GM12801 (cell line): ENCODE measurements around the gene ATG5.

Experiments used
- CTCF ChIP-seq: IDR thresholded peaks from one replicate; pipeline ENCODE4 v1.5.1; 2011; ENCODE audit warnings: control low read depth; ENCODE audit not compliant: insufficient read length; ENCODE audit errors: extremely low read depth

ATG5 gene

GRCh38 chr6:106324726-106325335 lies 729 bp downstream of the ATG5 start:
- TF ChIP-seq CTCF: no peak

GRCh38 chr6:106321940-106322339 lies 3.6 kb downstream of the ATG5 start:
- TF ChIP-seq CTCF: no peak

DNA sequence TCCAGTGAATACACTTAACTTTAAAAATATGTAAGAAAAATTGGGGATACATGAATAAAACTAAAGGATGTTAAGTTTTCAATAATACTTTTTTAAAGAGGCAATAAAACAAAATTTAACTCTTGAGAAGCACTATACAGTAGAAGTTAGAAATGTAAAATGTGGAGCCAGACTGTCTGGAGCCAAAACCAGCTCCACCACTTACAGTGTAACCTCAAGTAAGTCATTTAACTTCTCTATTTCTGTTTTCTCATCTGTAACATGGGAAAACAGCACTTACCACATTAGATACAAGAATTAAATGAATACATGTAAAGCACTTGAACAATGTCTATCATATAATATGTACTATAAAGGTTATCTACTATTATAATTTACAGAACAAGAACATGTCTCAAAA lies 6.7 kb downstream of the ATG5 start:
- TF ChIP-seq CTCF: no peak

GRCh38 chr6:106318061-106318460 lies 7.5 kb downstream of the ATG5 start:
- no peak for TF ChIP-seq CTCF

- no peak for TF ChIP-seq CTCF
Observed at GRCh38 chr6:106316375-106316766, 9.2 kb downstream of the ATG5 start.

DNA sequence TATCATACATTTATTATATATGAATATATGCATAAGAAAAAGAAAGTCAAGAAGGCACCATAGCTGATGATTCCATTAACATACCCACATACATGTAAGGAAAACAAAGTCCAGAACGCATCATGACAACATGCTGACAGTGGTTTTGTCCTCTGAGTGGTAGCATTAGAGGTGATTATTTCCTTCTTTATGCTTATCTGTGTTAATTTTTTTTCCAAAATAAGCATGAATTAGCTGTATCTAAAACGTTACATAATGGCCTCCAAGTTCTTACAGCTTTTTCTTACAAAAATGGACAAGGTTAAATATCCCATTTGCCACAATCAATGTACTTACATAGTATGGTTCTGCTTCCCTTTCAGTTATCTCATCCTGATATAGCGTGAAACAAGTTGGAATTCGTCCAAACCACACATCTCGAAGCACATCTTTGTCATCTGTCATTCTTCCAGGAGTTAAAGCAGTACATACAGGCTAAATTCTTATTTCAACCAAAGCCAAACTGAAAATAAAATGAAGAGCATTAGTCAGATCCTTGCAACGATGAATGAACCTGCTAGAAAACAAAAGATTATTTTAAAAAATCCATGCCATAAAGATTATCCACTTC lies 9.7 kb downstream of the ATG5 start:
- no peak for TF ChIP-seq CTCF

GRCh38 chr6:106309766-106310373 lies 15.7 kb downstream of the ATG5 start:
- no peak for TF ChIP-seq CTCF
